H1 (cell line): ENCODE measurements around the gene GUCA1A.

Experiments used
- CHD2 ChIP-seq: IDR thresholded peaks from 2 replicates; pipeline ENCODE4 v1.6.1; 2012; ENCODE audit warnings: low read length, improper control_type of control experiment
- CTBP2 ChIP-seq: IDR thresholded peaks from 2 replicates; pipeline ENCODE4 v1.7.0; 2011; ENCODE audit warnings: borderline replicate concordance, mild to moderate bottlenecking, moderate library complexity, mixed read lengths, low read length; ENCODE audit not compliant: insufficient read depth, insufficient read length
- CTCF ChIP-seq, 3 experiments: IDR thresholded peaks; 1 replicate in 2 of 3; 2 replicates in 1 of 3; pipeline versions ENCODE4 v1.5.1 to v1.6.1; 2011; ENCODE audit warnings: low read length in 3 of 3, mild to moderate bottlenecking in 3 of 3, inconsistent platforms in 2 of 3, low read depth in 1 of 3, moderate library complexity in 1 of 3; ENCODE audit not compliant: insufficient read depth in 1 of 3; ENCODE audit errors: control extremely low read depth in 1 of 3
- EZH2 ChIP-seq: fragments of 200-600 bp; sonication (generic); IDR thresholded peaks from 2 replicates; pipeline ENCODE4 v1.7.1; 2012; ENCODE audit warnings: low read depth, mild to moderate bottlenecking, moderate library complexity, low read length, inconsistent platforms; ENCODE audit not compliant: severe bottlenecking
- GABPA ChIP-seq: IDR thresholded peaks from 2 replicates; pipeline ENCODE4 v1.6.1; 2011; ENCODE audit warnings: mild to moderate bottlenecking, low read length, moderate library complexity, borderline replicate concordance; ENCODE audit not compliant: insufficient read depth
- POLR2A ChIP-seq, 2 experiments: IDR thresholded peaks; 1 replicate in 1 of 2; 2 replicates in 1 of 2; pipeline ENCODE4 v1.6.1; 2011; ENCODE audit warnings: low read depth in 2 of 2, low read length in 2 of 2, mild to moderate bottlenecking in 2 of 2; ENCODE audit errors: control extremely low read depth in 1 of 2
- POLR2AphosphoS5 ChIP-seq: IDR thresholded peaks from 2 replicates; pipeline ENCODE4 v1.6.1; 2011; ENCODE audit warnings: low read depth, low read length
- RXRA ChIP-seq: IDR thresholded peaks from 2 replicates; pipeline ENCODE4 v1.6.1; 2011; ENCODE audit warnings: low read depth, mild to moderate bottlenecking, low read length, moderate library complexity; ENCODE audit not compliant: insufficient read depth
- SIX5 ChIP-seq: IDR thresholded peaks from 2 replicates; pipeline ENCODE4 v1.6.1; 2011; ENCODE audit warnings: mild to moderate bottlenecking, low read depth, low read length
- TAF1 ChIP-seq: IDR thresholded peaks from 2 replicates; pipeline ENCODE4 v1.6.1; 2011; ENCODE audit warnings: mild to moderate bottlenecking, low read depth, low read length
- USF2 ChIP-seq: IDR thresholded peaks from 2 replicates; pipeline ENCODE4 v1.6.1; 2011; ENCODE audit warnings: low read length, improper control_type of control experiment

- TF ChIP-seq EZH2, result no peak
- no peak for TF ChIP-seq POLR2AphosphoS5
- no peak for TF ChIP-seq SIX5
- TF ChIP-seq CTCF (IDR thresholded peaks at IDR 0.05; ENCODE audit: control extremely low read depth in 1 of 3, insufficient read depth in 1 of 3, low read depth in 1 of 3, low read length in 3 of 3), result no peak
- TF ChIP-seq POLR2A (IDR thresholded peaks at IDR 0.05; ENCODE audit: control extremely low read depth in 1 of 2, low read depth in 2 of 2, low read length in 2 of 2), result no peak
- TF ChIP-seq USF2, result no peak; the same call in 1 of the 2 replicates
- no peak for TF ChIP-seq CTBP2
- no peak for TF ChIP-seq TAF1
- no peak for TF ChIP-seq RXRA
- TF ChIP-seq GABPA, result no peak
- no peak for TF ChIP-seq CHD2
Observed at GRCh38 chr6:42156638-42157037, 16.5 kb upstream of the GUCA1A start.
